H9 (cell line): ENCODE results near the gene TUBA4A. TPM values are rescaled to one million over a fixed set of nuclear protein-coding genes. Genes with fewer than 3 reads are reported as not detected.

Experiments used
- DNase-seq: peaks from one replicate; pipeline ENCODE4 v3.0.0-alpha.2; 2017
- H2AFZ ChIP-seq: one replicate; pipeline ENCODE4 v1.6.1; 2013; ENCODE audit warnings: mild to moderate bottlenecking, low read length, control low read depth, moderate library complexity
- H2AK5ac ChIP-seq: 2 replicates; pipeline ENCODE4 v1.6.1; 2013; ENCODE audit warnings: low read length, control low read depth, mixed read lengths; ENCODE audit not compliant: insufficient read length
- H2BK120ac ChIP-seq: one replicate; pipeline ENCODE4 v1.6.1; 2013; ENCODE audit warnings: low read depth, mild to moderate bottlenecking, low read length, control low read depth, inconsistent platforms; ENCODE audit not compliant: poor library complexity, severe bottlenecking
- H2BK12ac ChIP-seq: 2 replicates; pipeline ENCODE4 v1.6.1; 2013; ENCODE audit warnings: low read length, control low read depth, mixed read lengths, low read depth; ENCODE audit not compliant: insufficient read length
- H2BK15ac ChIP-seq: 2 replicates; pipeline ENCODE4 v1.6.1; 2013; ENCODE audit warnings: low read depth, low read length, control low read depth
- H2BK20ac ChIP-seq: one replicate; pipeline ENCODE4 v1.6.1; 2013; ENCODE audit warnings: low read depth, mild to moderate bottlenecking, low read length, control low read depth, inconsistent platforms; ENCODE audit not compliant: poor library complexity, severe bottlenecking
- H2BK5ac ChIP-seq: 2 replicates; pipeline ENCODE4 v1.6.1; 2013; ENCODE audit warnings: low read length, control low read depth, mixed read lengths; ENCODE audit not compliant: insufficient read length
- H3K14ac ChIP-seq: 2 replicates; pipeline ENCODE4 v1.6.1; 2013; ENCODE audit warnings: low read length, control low read depth; ENCODE audit not compliant: insufficient read depth
- H3K18ac ChIP-seq: 2 replicates; pipeline ENCODE4 v1.6.1; 2013; ENCODE audit warnings: low read depth, mild to moderate bottlenecking, mixed read lengths, low read length, control low read depth; ENCODE audit not compliant: insufficient read length
- H3K23ac ChIP-seq: 2 replicates; pipeline ENCODE4 v1.6.1; 2013; ENCODE audit warnings: low read length, control low read depth, mixed read lengths, low read depth; ENCODE audit not compliant: insufficient read length
- H3K23me2 ChIP-seq: 2 replicates; pipeline ENCODE4 v1.6.1; 2013; ENCODE audit warnings: low read depth, mild to moderate bottlenecking, mixed read lengths, low read length, control low read depth; ENCODE audit not compliant: insufficient read length, poor library complexity, severe bottlenecking
- H3K27ac ChIP-seq: 2 replicates; pipeline ENCODE4 v1.5.1; 2013; ENCODE audit warnings: low read length, control low read depth, mixed read lengths, low read depth; ENCODE audit not compliant: insufficient read length
- H3K27me3 ChIP-seq: 2 replicates; pipeline ENCODE4 v1.6.1; 2013; ENCODE audit warnings: low read length, control low read depth, inconsistent platforms; ENCODE audit not compliant: insufficient read depth
- H3K4ac ChIP-seq: 2 replicates; pipeline ENCODE4 v1.6.1; 2013; ENCODE audit warnings: low read depth, mild to moderate bottlenecking, control low read depth, inconsistent platforms, low read length, moderate library complexity
- H3K4me1 ChIP-seq: 2 replicates; pipeline ENCODE4 v1.6.1; 2013; ENCODE audit warnings: low read length, control low read depth, inconsistent platforms; ENCODE audit not compliant: insufficient read depth
- H3K4me2 ChIP-seq: 2 replicates; pipeline ENCODE4 v1.6.1; 2013; ENCODE audit warnings: low read length, control low read depth, mixed read lengths; ENCODE audit not compliant: insufficient read length, insufficient read depth
- H3K56ac ChIP-seq: 2 replicates; pipeline ENCODE4 v1.6.1; 2013; ENCODE audit warnings: low read depth, mild to moderate bottlenecking, mixed read lengths, low read length, control low read depth; ENCODE audit not compliant: insufficient read length
- H3K79me1 ChIP-seq: 2 replicates; pipeline ENCODE4 v1.6.1; 2013; ENCODE audit warnings: low read depth, mild to moderate bottlenecking, moderate library complexity, low read length, control low read depth, inconsistent platforms; ENCODE audit not compliant: insufficient read depth, poor library complexity, severe bottlenecking
- H3K79me2 ChIP-seq: 2 replicates; pipeline ENCODE4 v1.6.1; 2013; ENCODE audit warnings: low read length, control low read depth, inconsistent platforms; ENCODE audit not compliant: insufficient read depth
- H3K9ac ChIP-seq: 2 replicates; pipeline ENCODE4 v1.6.1; 2013; ENCODE audit warnings: low read length, control low read depth, mixed read lengths; ENCODE audit not compliant: insufficient read length; ENCODE audit errors: extremely low read depth
- H3K9me3 ChIP-seq: one replicate; pipeline ENCODE4 v1.6.1; 2013; ENCODE audit warnings: low read depth, low read length, inconsistent platforms; ENCODE audit not compliant: control insufficient read depth
- H3T11ph ChIP-seq: one replicate; pipeline ENCODE4 v1.6.1; 2013; ENCODE audit warnings: mild to moderate bottlenecking, low read length, control low read depth, inconsistent platforms
- H4K20me1 ChIP-seq: one replicate; pipeline ENCODE4 v1.6.1; 2013; ENCODE audit not compliant: control insufficient read depth, insufficient read length, insufficient read depth
- H4K5ac ChIP-seq: 2 replicates; pipeline ENCODE4 v1.6.1; 2013; ENCODE audit warnings: low read depth, mild to moderate bottlenecking, mixed read lengths, low read length, control low read depth; ENCODE audit not compliant: insufficient read length
- H4K8ac ChIP-seq: replicated peaks from 2 replicates; pipeline ENCODE4 v1.6.1; 2013; ENCODE audit warnings: low read length, control low read depth, mixed read lengths, low read depth; ENCODE audit not compliant: insufficient read length
- H4K91ac ChIP-seq: 2 replicates; pipeline ENCODE4 v1.6.1; 2013; ENCODE audit warnings: low read depth, mild to moderate bottlenecking, moderate library complexity, mixed read lengths, low read length, control low read depth; ENCODE audit not compliant: insufficient read length
- H3K27ac Mint-ChIP-seq, 3 experiments: 2 replicates in 2 of 3; 3 replicates in 1 of 3; pipeline ENCODE4 v1.8.0; 2020 to 2021; ENCODE audit warnings: mixed read lengths in 3 of 3, mild to moderate bottlenecking in 1 of 3, moderate library complexity in 1 of 3
- H3K27me3 Mint-ChIP-seq: 2 replicates; pipeline ENCODE4 v1.8.0; 2021; ENCODE audit warnings: low read depth, mild to moderate bottlenecking, moderate library complexity, mixed read lengths
- H3K36me3 Mint-ChIP-seq, 3 experiments: 2 replicates in 2 of 3; 3 replicates in 1 of 3; pipeline ENCODE4 v1.8.0; 2020 to 2021; ENCODE audit warnings: low read depth in 3 of 3, mixed read lengths in 3 of 3; ENCODE audit not compliant: insufficient read depth in 1 of 3
- H3K4me1 Mint-ChIP-seq, 2 experiments: 2 replicates each; pipeline ENCODE4 v1.8.0; 2020; ENCODE audit warnings: mixed read lengths in 2 of 2
- H3K4me3 Mint-ChIP-seq, 2 experiments: 2 replicates in 1 of 2; 3 replicates in 1 of 2; pipeline ENCODE4 v1.8.0; 2020 to 2021; ENCODE audit warnings: mild to moderate bottlenecking in 2 of 2, mixed read lengths in 2 of 2, moderate library complexity in 1 of 2
- H3K9me3 Mint-ChIP-seq, 2 experiments: 2 replicates in 1 of 2; 3 replicates in 1 of 2; pipeline ENCODE4 v1.8.0; 2020; ENCODE audit warnings: mild to moderate bottlenecking in 2 of 2, mixed read lengths in 2 of 2, moderate library complexity in 1 of 2
- WGBS: extraction: QIAGEN DNeasy Blood & Tissue Kit; methylation state at CpG from one replicate; pipeline ENCODE4 v1.1.7; 2013; ENCODE audit warnings: missing lambda C conversion rate, low lambda C conversion rate, mixed read lengths; ENCODE audit not compliant: insufficient read length; ENCODE audit errors: extremely low coverage; 5-methylcytosine and 5-hydroxymethylcytosine counted together
- total RNA-seq: library from RNA; stranded (reverse); gene quantifications from 2 replicates; pipeline ENCODE4 v1.2.1, GENCODE V29; 2021
- TF ChIP-seq, protein P1 (sequence below): fragments of 200-600 bp; sonication (generic); conservative IDR thresholded peaks from 3 replicates; pipeline ENCODE4 v1.8.0; 2021; ENCODE audit warnings: antibody characterized with exemption, mild to moderate bottlenecking

TUBA4A gene
- total RNA-seq, 1 experiment from 2014 or later, result 25.5 TPM

GRCh38 chr2:219280651-219281050, 26.9 kb upstream of the TUBA4A start:
- no peak overlapping the region for H3K14ac ChIP-seq
- H4K20me1 ChIP-seq, result no peaks in the 10 kb centered on the region
- H3K4me3 Mint-ChIP-seq, result peak overlapping the region; percentile 77 to 89; a peak in 3 of 5 replicates
- H2AFZ ChIP-seq, result no peak overlapping the region
- TF ChIP-seq, protein P1, sequence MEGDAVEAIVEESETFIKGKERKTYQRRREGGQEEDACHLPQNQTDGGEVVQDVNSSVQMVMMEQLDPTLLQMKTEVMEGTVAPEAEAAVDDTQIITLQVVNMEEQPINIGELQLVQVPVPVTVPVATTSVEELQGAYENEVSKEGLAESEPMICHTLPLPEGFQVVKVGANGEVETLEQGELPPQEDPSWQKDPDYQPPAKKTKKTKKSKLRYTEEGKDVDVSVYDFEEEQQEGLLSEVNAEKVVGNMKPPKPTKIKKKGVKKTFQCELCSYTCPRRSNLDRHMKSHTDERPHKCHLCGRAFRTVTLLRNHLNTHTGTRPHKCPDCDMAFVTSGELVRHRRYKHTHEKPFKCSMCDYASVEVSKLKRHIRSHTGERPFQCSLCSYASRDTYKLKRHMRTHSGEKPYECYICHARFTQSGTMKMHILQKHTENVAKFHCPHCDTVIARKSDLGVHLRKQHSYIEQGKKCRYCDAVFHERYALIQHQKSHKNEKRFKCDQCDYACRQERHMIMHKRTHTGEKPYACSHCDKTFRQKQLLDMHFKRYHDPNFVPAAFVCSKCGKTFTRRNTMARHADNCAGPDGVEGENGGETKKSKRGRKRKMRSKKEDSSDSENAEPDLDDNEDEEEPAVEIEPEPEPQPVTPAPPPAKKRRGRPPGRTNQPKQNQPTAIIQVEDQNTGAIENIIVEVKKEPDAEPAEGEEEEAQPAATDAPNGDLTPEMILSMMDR, result no peak
- no peak overlapping the region for H2AK5ac ChIP-seq
- H2BK5ac ChIP-seq, result no peak overlapping the region
- no peak overlapping the region for H3K27ac Mint-ChIP-seq
- no peaks in the 10 kb centered on the region for H3K79me2 ChIP-seq
- no peak overlapping the region for H3K56ac ChIP-seq
- DNase-seq, result no peak
- H3K23me2 ChIP-seq, result peaks cover 12% of the 10 kb centered on the region
- no peaks in the 10 kb centered on the region for H3K9me3 ChIP-seq
- peaks cover 2% of the 10 kb centered on the region for H3K27me3 Mint-ChIP-seq
- peaks cover 4 to 34% (median 17%) of the 10 kb centered on the region in 3 experiments; a peak in 6 of 7 replicates for H3K36me3 Mint-ChIP-seq
- H4K8ac ChIP-seq, result no peak overlapping the region
- no peaks in the 10 kb centered on the region for H3K9me3 Mint-ChIP-seq
- H3K9ac ChIP-seq, result no peak overlapping the region
- H3K4ac ChIP-seq, result no peak overlapping the region
- WGBS, result no CpG with 5 or more reads among the region's 4 CpGs
- H2BK120ac ChIP-seq, result no peak overlapping the region
- H3K18ac ChIP-seq, result no peak overlapping the region
- H3T11ph ChIP-seq, result no peak overlapping the region
- H3K4me1 ChIP-seq, result no peaks in the 10 kb centered on the region; the same call in 1 of the 2 replicates
- H3K4me1 Mint-ChIP-seq, result peaks cover 28 to 34% of the 10 kb centered on the region in 2 experiments
- H3K23ac ChIP-seq, result no peak overlapping the region
- H2BK12ac ChIP-seq, result no peak overlapping the region
- no peak overlapping the region for H3K27ac ChIP-seq
- H2BK15ac ChIP-seq, result no peak overlapping the region
- H3K4me2 ChIP-seq, result peak overlapping the region; percentile 96
- H4K91ac ChIP-seq, result no peak overlapping the region
- no peak overlapping the region for H2BK20ac ChIP-seq
- H3K27me3 ChIP-seq, result no peaks in the 10 kb centered on the region
- H4K5ac ChIP-seq, result no peak overlapping the region
- H3K79me1 ChIP-seq, result no peaks in the 10 kb centered on the region
